HEK293 (cell line): Measurements from ENCODE around the gene OCA2.

ENCODE experiments used
- CTCF ChIA-PET: fragments of 350-600 bp; formaldehyde crosslinking; extraction: SDS; loops from one replicate; lab custom pipeline; 2021; ENCODE audit warnings: antibody characterized with exemption; lab: Yijun Ruan, JAX
- POLR2A ChIA-PET: fragments of 300-600 bp; formaldehyde crosslinking; extraction: SDS; loops from one replicate; lab custom pipeline; 2020; ENCODE audit warnings: antibody characterized with exemption, inconsistent platforms; lab: Yijun Ruan, JAX
- H3K27ac ChIP-seq: fragments of 200-500 bp; sonication (Bioruptor generic); 2 replicates; pipeline ENCODE4 v1.5.1; 2014; ENCODE audit warnings: low read depth, low read length, control low read depth, inconsistent platforms; ENCODE audit errors: extremely low read depth
- H3K36me3 ChIP-seq, 2 experiments: fragments of 200-500 bp in 1 of 2; sonication (Bioruptor generic) in 1 of 2; 1 replicate in 1 of 2; 2 replicates in 1 of 2; pipeline ENCODE4 v1.5.1; 2014 to 2017; ENCODE audit warnings: inconsistent platforms in 2 of 2, low read length in 2 of 2; ENCODE audit not compliant: control insufficient read depth in 2 of 2, insufficient read depth in 1 of 2
- H3K4me1 ChIP-seq: fragments of 200-500 bp; sonication (Bioruptor generic); 2 replicates; pipeline ENCODE4 v1.5.1; 2014; ENCODE audit warnings: mild to moderate bottlenecking, low read length, inconsistent platforms; ENCODE audit not compliant: control insufficient read depth, insufficient read depth
- H3K4me3 ChIP-seq: 2 replicates; pipeline ENCODE4 v1.5.1; 2011; ENCODE audit warnings: low read depth, mild to moderate bottlenecking, control low read depth, low read length, moderate library complexity
- H3K9me3 ChIP-seq: fragments of 200-500 bp; sonication (Bioruptor generic); 2 replicates; pipeline ENCODE4 v1.5.1; 2014; ENCODE audit warnings: low read depth, low read length, inconsistent platforms; ENCODE audit not compliant: control insufficient read depth, insufficient read depth
- GLI4 ChIP-seq: fragments of 450-650 bp; formaldehyde crosslinking; IDR thresholded peaks from 2 replicates; pipeline ENCODE4 v1.5.1; 2016; ENCODE audit warnings: missing biosample characterization, missing genetic modification characterization
- ZNF140 ChIP-seq: fragments of 450-650 bp; formaldehyde crosslinking; IDR thresholded peaks from 2 replicates; pipeline ENCODE4 v1.5.1; 2016; ENCODE audit warnings: missing biosample characterization, missing genetic modification characterization
- ZNF175 ChIP-seq: fragments of 450-650 bp; formaldehyde crosslinking; IDR thresholded peaks from 2 replicates; pipeline ENCODE4 v1.5.1; 2016; ENCODE audit warnings: missing biosample characterization, missing genetic modification characterization
- ZNF19 ChIP-seq: fragments of 450-650 bp; formaldehyde crosslinking; IDR thresholded peaks from 2 replicates; pipeline ENCODE4; 2016; ENCODE audit warnings: missing biosample characterization, missing genetic modification characterization, low read depth
- ZNF2 ChIP-seq: fragments of 450-650 bp; formaldehyde crosslinking; IDR thresholded peaks from 2 replicates; pipeline ENCODE4 v1.5.1; 2016; ENCODE audit warnings: missing biosample characterization, missing genetic modification characterization
- ZNF266 ChIP-seq: fragments of 450-650 bp; formaldehyde crosslinking; IDR thresholded peaks from 2 replicates; pipeline ENCODE4 v1.5.1; 2016; ENCODE audit warnings: missing biosample characterization, missing genetic modification characterization, low read depth
- ZNF274 ChIP-seq, 2 experiments: fragments of 200-500 bp in 1 of 2; fragments of 450-650 bp in 1 of 2; sonication (Bioruptor generic) in 1 of 2; formaldehyde crosslinking in 1 of 2; IDR thresholded peaks; 2 replicates each; pipeline versions ENCODE4 v1.5.1 to v1.6.1; 2014 to 2016; ENCODE audit warnings: borderline replicate concordance in 1 of 2, inconsistent platforms in 1 of 2, low read length in 1 of 2, missing biosample characterization in 1 of 2, missing genetic modification characterization in 1 of 2
- ZNF302 ChIP-seq: fragments of 450-650 bp; formaldehyde crosslinking; IDR thresholded peaks from 2 replicates; pipeline ENCODE4 v1.5.1; 2016; ENCODE audit warnings: missing biosample characterization, missing genetic modification characterization, low read depth
- ZNF311 ChIP-seq: fragments of 450-650 bp; formaldehyde crosslinking; IDR thresholded peaks from 2 replicates; pipeline ENCODE4 v1.5.1; 2017; ENCODE audit warnings: missing biosample characterization, missing genetic modification characterization, borderline replicate concordance
- ZNF423 ChIP-seq: fragments of 450-650 bp; formaldehyde crosslinking; IDR thresholded peaks from 2 replicates; pipeline ENCODE4 v1.5.1; 2016; ENCODE audit warnings: missing biosample characterization, missing genetic modification characterization
- ZNF544 ChIP-seq: fragments of 450-650 bp; formaldehyde crosslinking; IDR thresholded peaks from 2 replicates; pipeline ENCODE4 v1.5.0; 2017; ENCODE audit warnings: missing biosample characterization, missing genetic modification characterization
- ZNF596 ChIP-seq: fragments of 450-650 bp; IDR thresholded peaks from 2 replicates; pipeline ENCODE4 v1.5.0; 2018; ENCODE audit warnings: missing biosample characterization, mild to moderate bottlenecking, missing genetic modification characterization, moderate library complexity
- ZNF624 ChIP-seq: fragments of 450-650 bp; formaldehyde crosslinking; IDR thresholded peaks from 2 replicates; pipeline ENCODE4 v1.5.1; 2017; ENCODE audit warnings: missing biosample characterization, missing genetic modification characterization
- ZNF776 ChIP-seq: fragments of 450-650 bp; formaldehyde crosslinking; IDR thresholded peaks from 2 replicates; pipeline ENCODE4 v1.5.0; 2017; ENCODE audit warnings: missing biosample characterization, missing genetic modification characterization, borderline replicate concordance
- TF ChIP-seq, protein P1 (sequence below): IDR thresholded peaks from 2 replicates; pipeline ENCODE4 v1.6.1; 2011; ENCODE audit warnings: mild to moderate bottlenecking, low read depth, low read length, borderline replicate concordance
- TF ChIP-seq, protein P2 (sequence below): fragments of 450-650 bp; formaldehyde crosslinking; IDR thresholded peaks from 2 replicates; pipeline ENCODE4 v1.5.1; 2016; ENCODE audit warnings: missing biosample characterization, missing genetic modification characterization
- TF ChIP-seq, protein P3 (sequence below): fragments of 450-650 bp; formaldehyde crosslinking; conservative IDR thresholded peaks from 2 replicates; pipeline ENCODE4 v1.5.1; 2016; ENCODE audit warnings: low read depth, missing biosample characterization, missing genetic modification characterization

Gene OCA2

DNA sequence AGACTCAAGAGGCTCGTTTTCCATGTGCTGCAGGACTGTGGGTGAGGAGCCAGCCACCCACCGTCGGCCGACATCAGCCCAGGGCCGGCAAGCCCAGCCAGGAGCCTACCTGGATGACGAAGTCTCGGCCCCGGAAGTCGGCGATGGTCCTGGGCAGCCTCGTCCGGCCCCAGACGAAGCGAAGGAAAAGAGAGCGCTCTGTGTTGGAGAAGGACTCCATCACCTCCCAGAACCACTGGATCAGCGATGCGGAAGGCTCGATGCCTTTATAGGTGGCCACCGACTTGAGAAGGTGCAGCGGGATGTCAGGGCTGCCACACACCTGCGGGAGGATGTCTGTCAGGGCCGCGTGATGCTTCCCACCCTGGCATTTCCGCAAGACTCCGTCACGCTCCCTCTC lies 13.8 kb upstream of the OCA2 start:
- no peaks in the 10 kb centered on the region for H3K4me1 ChIP-seq
- peaks cover 0 to 67% of the 10 kb centered on the region in 2 experiments; a peak in 2 of 3 replicates for H3K36me3 ChIP-seq
- CTCF ChIA-PET = no interaction called here
- no peak for TF ChIP-seq ZNF596
- H3K9me3 ChIP-seq = no peaks in the 10 kb centered on the region
- no peak overlapping the region for H3K27ac ChIP-seq
- H3K4me3 ChIP-seq = no peak overlapping the region
- POLR2A ChIA-PET = no interaction called here

DNA sequence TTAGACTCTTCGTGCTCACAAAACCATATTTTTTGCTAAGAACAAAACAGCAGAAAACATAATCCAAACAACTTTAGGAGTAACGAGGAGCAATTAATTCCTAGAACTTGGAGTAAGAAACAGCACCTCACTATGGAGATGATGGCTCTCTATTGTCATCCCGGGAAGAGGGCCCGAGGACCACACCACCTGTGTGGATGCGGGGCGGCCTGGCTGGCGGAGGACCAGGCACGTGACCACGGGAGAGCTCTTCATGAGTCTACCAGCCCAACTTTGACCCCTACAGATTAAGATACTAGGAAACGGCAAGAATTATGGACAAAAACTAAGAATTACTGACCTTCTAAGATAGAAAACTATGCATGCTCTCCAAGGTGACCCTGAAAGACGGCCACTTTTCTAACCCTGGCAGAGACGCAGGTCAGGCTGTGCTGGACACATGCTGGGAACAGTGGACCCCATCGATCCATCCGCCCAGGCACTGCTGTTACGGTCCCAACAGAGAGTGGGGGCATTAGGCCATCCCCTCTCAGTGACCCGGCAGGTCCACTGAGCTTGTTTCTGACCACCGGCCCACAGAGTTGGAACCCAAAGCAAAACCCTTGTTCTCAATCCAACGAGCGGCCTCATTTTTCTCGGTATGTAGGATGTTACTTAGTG lies 13.1 kb upstream of the OCA2 start:
- H3K9me3 ChIP-seq = no peaks in the 10 kb centered on the region
- no peak overlapping the region for H3K4me3 ChIP-seq
- H3K4me1 ChIP-seq = no peaks in the 10 kb centered on the region
- ChIA-PET CTCF (no interaction called here), POLR2A (no interaction called here)
- H3K36me3 ChIP-seq = peaks cover 0 to 60% of the 10 kb centered on the region in 2 experiments; a peak in 2 of 3 replicates
- no peak overlapping the region for H3K27ac ChIP-seq
- TF ChIP-seq ZNF274 (IDR thresholded peaks at IDR 0.05; ENCODE audit: low read length) (no peak), ZNF274 (tag by site-specific recombination; IDR thresholded peaks at IDR 0.05; ENCODE audit: borderline replicate concordance) (no peak)
- TF ChIP-seq, all 188 proteins: peak for 0

DNA sequence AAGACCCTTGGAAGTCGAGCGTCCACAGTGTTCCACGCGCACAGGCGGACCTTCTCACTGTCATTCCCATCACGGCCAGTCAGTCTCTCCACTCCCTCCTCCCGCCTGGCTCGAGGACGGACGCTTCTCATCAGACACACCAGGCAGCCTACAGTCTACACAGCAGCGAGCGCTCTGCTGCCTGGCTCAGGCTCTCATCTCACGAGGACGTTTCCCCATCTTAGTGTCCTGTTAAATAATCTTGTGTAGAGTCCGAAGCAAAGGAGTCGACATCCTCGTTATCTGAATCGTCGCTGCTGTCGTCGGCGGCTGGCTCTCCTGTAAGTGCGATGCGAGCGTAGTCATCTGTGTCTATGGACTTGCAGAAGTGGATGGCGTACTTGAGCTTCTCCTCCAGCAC lies 12.4 kb upstream of the OCA2 start:
- H3K4me1 ChIP-seq = no peaks in the 10 kb centered on the region
- TF ChIP-seq ZNF423 (tag by site-specific recombination) (no peak), ZNF140 (tag by site-specific recombination) (no peak), ZNF776 (tag by site-specific recombination) (no peak), ZNF544 (tag by site-specific recombination) (no peak), ZNF266 (no peak), ZNF624 (tag by site-specific recombination) (no peak), ZNF311 (tag by site-specific recombination) (no peak), ZNF302 (tag by site-specific recombination) (no peak), ZNF19 (tag by site-specific recombination) (no peak), GLI4 (no peak), ZNF2 (tag by site-specific recombination) (no peak), ZNF175 (tag by site-specific recombination) (no peak)
- TF ChIP-seq, protein P1, sequence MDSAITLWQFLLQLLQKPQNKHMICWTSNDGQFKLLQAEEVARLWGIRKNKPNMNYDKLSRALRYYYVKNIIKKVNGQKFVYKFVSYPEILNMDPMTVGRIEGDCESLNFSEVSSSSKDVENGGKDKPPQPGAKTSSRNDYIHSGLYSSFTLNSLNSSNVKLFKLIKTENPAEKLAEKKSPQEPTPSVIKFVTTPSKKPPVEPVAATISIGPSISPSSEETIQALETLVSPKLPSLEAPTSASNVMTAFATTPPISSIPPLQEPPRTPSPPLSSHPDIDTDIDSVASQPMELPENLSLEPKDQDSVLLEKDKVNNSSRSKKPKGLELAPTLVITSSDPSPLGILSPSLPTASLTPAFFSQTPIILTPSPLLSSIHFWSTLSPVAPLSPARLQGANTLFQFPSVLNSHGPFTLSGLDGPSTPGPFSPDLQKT = no peak
- TF ChIP-seq, protein P2, sequence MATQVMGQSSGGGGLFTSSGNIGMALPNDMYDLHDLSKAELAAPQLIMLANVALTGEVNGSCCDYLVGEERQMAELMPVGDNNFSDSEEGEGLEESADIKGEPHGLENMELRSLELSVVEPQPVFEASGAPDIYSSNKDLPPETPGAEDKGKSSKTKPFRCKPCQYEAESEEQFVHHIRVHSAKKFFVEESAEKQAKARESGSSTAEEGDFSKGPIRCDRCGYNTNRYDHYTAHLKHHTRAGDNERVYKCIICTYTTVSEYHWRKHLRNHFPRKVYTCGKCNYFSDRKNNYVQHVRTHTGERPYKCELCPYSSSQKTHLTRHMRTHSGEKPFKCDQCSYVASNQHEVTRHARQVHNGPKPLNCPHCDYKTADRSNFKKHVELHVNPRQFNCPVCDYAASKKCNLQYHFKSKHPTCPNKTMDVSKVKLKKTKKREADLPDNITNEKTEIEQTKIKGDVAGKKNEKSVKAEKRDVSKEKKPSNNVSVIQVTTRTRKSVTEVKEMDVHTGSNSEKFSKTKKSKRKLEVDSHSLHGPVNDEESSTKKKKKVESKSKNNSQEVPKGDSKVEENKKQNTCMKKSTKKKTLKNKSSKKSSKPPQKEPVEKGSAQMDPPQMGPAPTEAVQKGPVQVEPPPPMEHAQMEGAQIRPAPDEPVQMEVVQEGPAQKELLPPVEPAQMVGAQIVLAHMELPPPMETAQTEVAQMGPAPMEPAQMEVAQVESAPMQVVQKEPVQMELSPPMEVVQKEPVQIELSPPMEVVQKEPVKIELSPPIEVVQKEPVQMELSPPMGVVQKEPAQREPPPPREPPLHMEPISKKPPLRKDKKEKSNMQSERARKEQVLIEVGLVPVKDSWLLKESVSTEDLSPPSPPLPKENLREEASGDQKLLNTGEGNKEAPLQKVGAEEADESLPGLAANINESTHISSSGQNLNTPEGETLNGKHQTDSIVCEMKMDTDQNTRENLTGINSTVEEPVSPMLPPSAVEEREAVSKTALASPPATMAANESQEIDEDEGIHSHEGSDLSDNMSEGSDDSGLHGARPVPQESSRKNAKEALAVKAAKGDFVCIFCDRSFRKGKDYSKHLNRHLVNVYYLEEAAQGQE (tag by site-specific recombination) = no peak
- TF ChIP-seq, protein P3, sequence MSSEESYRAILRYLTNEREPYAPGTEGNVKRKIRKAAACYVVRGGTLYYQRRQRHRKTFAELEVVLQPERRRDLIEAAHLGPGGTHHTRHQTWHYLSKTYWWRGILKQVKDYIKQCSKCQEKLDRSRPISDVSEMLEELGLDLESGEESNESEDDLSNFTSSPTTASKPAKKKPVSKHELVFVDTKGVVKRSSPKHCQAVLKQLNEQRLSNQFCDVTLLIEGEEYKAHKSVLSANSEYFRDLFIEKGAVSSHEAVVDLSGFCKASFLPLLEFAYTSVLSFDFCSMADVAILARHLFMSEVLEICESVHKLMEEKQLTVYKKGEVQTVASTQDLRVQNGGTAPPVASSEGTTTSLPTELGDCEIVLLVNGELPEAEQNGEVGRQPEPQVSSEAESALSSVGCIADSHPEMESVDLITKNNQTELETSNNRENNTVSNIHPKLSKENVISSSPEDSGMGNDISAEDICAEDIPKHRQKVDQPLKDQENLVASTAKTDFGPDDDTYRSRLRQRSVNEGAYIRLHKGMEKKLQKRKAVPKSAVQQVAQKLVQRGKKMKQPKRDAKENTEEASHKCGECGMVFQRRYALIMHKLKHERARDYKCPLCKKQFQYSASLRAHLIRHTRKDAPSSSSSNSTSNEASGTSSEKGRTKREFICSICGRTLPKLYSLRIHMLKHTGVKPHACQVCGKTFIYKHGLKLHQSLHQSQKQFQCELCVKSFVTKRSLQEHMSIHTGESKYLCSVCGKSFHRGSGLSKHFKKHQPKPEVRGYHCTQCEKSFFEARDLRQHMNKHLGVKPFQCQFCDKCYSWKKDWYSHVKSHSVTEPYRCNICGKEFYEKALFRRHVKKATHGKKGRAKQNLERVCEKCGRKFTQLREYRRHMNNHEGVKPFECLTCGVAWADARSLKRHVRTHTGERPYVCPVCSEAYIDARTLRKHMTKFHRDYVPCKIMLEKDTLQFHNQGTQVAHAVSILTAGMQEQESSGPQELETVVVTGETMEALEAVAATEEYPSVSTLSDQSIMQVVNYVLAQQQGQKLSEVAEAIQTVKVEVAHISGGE (tag by site-specific recombination) = no peak
- peaks cover 0 to 53% of the 10 kb centered on the region in 2 experiments; a peak in 2 of 3 replicates for H3K36me3 ChIP-seq
- no peaks in the 10 kb centered on the region for H3K9me3 ChIP-seq
- no peak overlapping the region for H3K4me3 ChIP-seq
- ChIA-PET POLR2A (no interaction called here), CTCF (no interaction called here)
- H3K27ac ChIP-seq = no peak overlapping the region
